Pancreas (tissue), 10 donors: ENCODE measurements around the gene AMACR. TPM values are rescaled to one million over a fixed set of nuclear protein-coding genes. Genes with fewer than 3 reads are reported as not detected.
"Not testable (repeated sequence)": the region's sequence is repeated elsewhere in the genome, so short reads cannot be mapped to it uniquely, and the experiment has no call there.

Experiments used
- ATAC-seq, 4 donors: fragments of 200-7000 bp; cut with Tn5 transposase; one replicate each; pipeline versions ENCODE4 v1.8.0 to v1.9.1; 2020; ENCODE audit warnings: mild to moderate bottlenecking in 4 of 4, moderate library complexity in 4 of 4
- DNase-seq, 6 donors: peaks; one replicate each; pipeline ENCODE4 v3.0.0-alpha.2; 2020
- FAIRE-seq: peaks from 2 replicates; lab custom pipeline; 2012; peaks lifted over from hg19 to GRCh38; lab: Jason Lieb, UNC
- H3K27ac ChIP-seq, 4 donors: fragments of 200-600 bp; sonication (generic); 1 replicate in 3 of 4; 2 replicates in 1 of 4; pipeline versions ENCODE4 v1.5.0 to v1.8.0; 2020
- H3K27me3 ChIP-seq, 4 donors: fragments of 200-600 bp; one replicate each; pipeline ENCODE4 v1.8.0; 2021
- H3K36me3 ChIP-seq, 3 donors: fragments of 200-600 bp; sonication (generic) in 1 of 3; one replicate each; pipeline versions ENCODE4 v1.5.0 to v1.8.0; 2020 to 2021
- H3K4me1 ChIP-seq, 3 donors: fragments of 200-600 bp; one replicate each; pipeline ENCODE4 v1.8.0; 2021
- H3K4me3 ChIP-seq, 4 donors: fragments of 200-600 bp; sonication (generic) in 2 of 4; one replicate each; pipeline versions ENCODE4 v1.5.0 to v1.8.0; 2020 to 2021
- H3K9me3 ChIP-seq, 4 donors: fragments of 200-600 bp; one replicate each; pipeline ENCODE4 v1.8.0; 2021
- CTCF ChIP-seq, 4 donors: fragments of 200-600 bp; sonication (generic) in 3 of 4; IDR thresholded peaks; one replicate each; pipeline versions ENCODE4 v1.5.0 to v1.8.0; 2021; ENCODE audit warnings: antibody characterized with exemption in 4 of 4
- WGBS, 2 donors: extraction: QIAGEN DNeasy Blood & Tissue Kit; methylation state at CpG; one replicate each; pipeline ENCODE4 v1.1.7; 2013; 5-methylcytosine and 5-hydroxymethylcytosine counted together
- intact Hi-C, 3 donors: fragments of 100-400 bp; cut with DNase I; formaldehyde crosslinking; loops; one replicate each; pipeline versions ENCODE4 v1.11.1 to v1.14.2; 2022
- polyA plus RNA-seq, 2 donors: library from polyadenylated mRNA; stranded (reverse); fragments of 200-250 nt; gene quantifications; one replicate each; pipeline ENCODE4 v1.2.3, GENCODE V29; 2013
- total RNA-seq, 6 donors: library from RNA; stranded (reverse); fragmentation: NEBNext Ultra II Directional in 4 of 6; extraction: Animal tissue kit (Norgen Biotek cat#: 25700) in 4 of 6; gene quantifications; one replicate each; pipeline versions ENCODE4 v1.2.1 to v1.2.4, GENCODE V29; 2021 to 2023
- donor health status: healthy with polysubstance abuse.
- donor health status: DM: no; HTN: no; CAD: no; lungs with moderate emphysema.
- donor health status: DM: no; HTN: no; CAD: no.
- donor health status: control.
- donor health status: control.
- donor health status: Bipolar disorder and iron deficiency.
- donor health status: DM: yes; HTN: yes; CAD: no.
- donor health status: DM: no; HTN: no; CAD: no.
- donor health status: DM: no; HTN: no; CAD: no.
- donor health status: DM: yes; HTN: yes; CAD: no.

Gene AMACR
- total and polyA plus RNA-seq, 8 donors = 4.4 to 15.1 (median 10.1) TPM

DNA sequence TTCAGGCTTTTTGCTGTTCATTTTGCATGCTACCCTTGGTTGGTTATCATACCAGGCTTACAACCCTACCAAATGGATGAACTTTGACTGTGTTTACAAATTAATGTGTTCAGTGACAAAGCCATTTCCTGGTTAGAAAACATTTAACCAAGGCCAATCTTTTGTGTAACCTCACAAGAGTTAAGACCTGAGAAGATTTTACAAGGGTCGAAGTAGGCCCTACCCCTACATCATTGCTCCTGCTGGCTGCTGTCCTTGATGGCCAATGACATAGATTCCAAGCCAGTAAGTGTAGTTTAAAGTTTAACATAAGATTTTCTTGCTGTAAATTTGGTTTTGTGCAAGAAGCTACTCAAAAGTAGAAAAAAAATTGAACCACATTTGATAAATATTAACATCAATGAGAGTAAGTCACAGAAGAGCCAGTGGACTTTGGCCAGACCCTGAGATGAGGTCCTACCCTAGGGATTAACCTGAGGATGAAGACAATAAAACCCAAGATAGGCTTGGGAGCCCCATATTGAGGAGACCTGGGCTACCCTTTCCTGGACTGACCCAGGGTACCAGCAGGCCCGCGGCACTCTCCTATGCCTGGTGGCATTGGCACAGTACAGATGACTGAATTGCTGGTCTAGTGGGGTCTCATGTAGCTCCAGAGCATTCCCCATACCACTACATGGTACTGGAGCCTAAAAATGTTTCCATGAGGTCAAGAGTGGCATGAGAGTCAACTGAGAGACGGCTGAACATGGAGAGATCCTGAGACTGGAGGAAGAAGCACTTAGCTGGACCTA is 26.9 kb upstream of the AMACR start:
- TF ChIP-seq CTCF (IDR thresholded peaks at IDR 0.05) = no peak
- DNase-seq = no peak
- Histone ChIP-seq H3K27me3 (no peaks in the 10 kb centered on the region), H3K4me1 (peaks cover 0 to 12% (median 10%) of the 10 kb centered on the region in 3 donors), H3K36me3 (no peaks in the 10 kb centered on the region), H3K4me3 (no peak overlapping the region), H3K27ac (peak overlapping the region in 1 of 4 donors; percentile 21), H3K9me3 (no peaks in the 10 kb centered on the region)
- intact Hi-C loops = no loop called here
- no peak for FAIRE-seq
- no peak for ATAC-seq
- WGBS, 2 donors = 81% methylated on average over 4 of the region's 4 CpGs

GRCh38 chr5:34031966-34032365 is 24.1 kb upstream of the AMACR start:
- DNase-seq (no peak), FAIRE-seq (no peak), ATAC-seq (no peak)
- no peak overlapping the region for H3K27ac ChIP-seq
- no peak for TF ChIP-seq CTCF (IDR thresholded peaks at IDR 0.05)
- peaks cover 0 to 13% (median 7%) of the 10 kb centered on the region in 3 donors for H3K4me1 ChIP-seq
- no peaks in the 10 kb centered on the region for H3K36me3 ChIP-seq
- intact Hi-C loops = no loop called here
- H3K27me3 ChIP-seq = no peaks in the 10 kb centered on the region
- no peak overlapping the region for H3K4me3 ChIP-seq
- WGBS, 2 donors = 90 to 91% methylated on average over 3 of the region's 3 CpGs
- H3K9me3 ChIP-seq = no peaks in the 10 kb centered on the region

DNA sequence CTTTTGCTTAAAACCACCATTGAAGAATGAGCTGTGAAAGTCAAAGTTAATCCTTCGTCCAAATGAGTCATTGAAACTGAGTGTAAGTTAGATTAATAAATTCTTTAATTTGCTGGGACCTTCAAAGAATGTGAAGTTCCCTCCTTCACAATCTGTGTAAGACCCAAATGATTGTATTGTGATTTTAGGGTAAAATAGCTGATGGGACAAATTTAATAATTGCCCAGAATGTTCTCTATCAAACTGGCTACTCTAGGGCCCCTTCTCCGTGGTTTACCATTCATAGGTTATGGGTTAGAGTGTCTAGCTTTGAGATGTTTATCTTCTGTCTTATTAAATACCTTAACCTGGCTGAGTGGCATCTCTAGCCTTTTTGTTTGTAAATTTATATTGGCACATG is 23.3 kb upstream of the AMACR start:
- H3K4me3 ChIP-seq = no peak overlapping the region
- FAIRE-seq (no peak), ATAC-seq (no peak), DNase-seq (no peak)
- intact Hi-C loops = no loop called here
- peaks cover 0 to 17% (median 5%) of the 10 kb centered on the region in 3 donors for H3K4me1 ChIP-seq
- no peaks in the 10 kb centered on the region for H3K36me3 ChIP-seq
- H3K9me3 ChIP-seq = no peaks in the 10 kb centered on the region
- H3K27ac ChIP-seq = no peak overlapping the region
- no peak for TF ChIP-seq CTCF (IDR thresholded peaks at IDR 0.05)
- WGBS, 2 donors = 72 to 89% methylated on average over 2 of the region's 2 CpGs
- H3K27me3 ChIP-seq = no peaks in the 10 kb centered on the region

DNA sequence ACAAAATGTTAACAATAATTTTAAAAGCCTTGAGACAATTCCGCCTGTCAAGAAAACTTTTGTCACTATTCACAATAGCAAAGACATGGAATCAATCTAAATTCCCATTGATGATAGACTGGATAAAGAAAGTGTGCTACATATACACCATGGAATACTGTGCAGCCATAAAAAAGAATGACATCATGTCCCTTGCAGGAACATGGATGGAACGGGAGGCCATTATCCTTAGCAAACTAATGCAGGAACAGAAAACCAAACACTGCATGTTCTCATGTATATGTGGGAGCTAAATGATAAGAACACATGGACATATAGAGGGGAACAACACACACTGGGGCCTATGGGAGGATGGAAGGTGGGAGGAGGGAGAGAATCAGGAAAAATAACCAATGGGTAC is 22.7 kb upstream of the AMACR start:
- intact Hi-C loops, H3K27ac ChIP-seq: not testable (repeated sequence)

GRCh38 chr5:34030048-34030447 is 22.2 kb upstream of the AMACR start:
- no peaks in the 10 kb centered on the region for H3K36me3 ChIP-seq
- no peak overlapping the region for H3K4me3 ChIP-seq
- intact Hi-C loops = no loop called here
- 17 to 19% methylated on average over 1 of the region's 1 CpG for WGBS, 2 donors
- DNase-seq (no peak), FAIRE-seq (no peak), ATAC-seq (no peak)
- H3K27me3 ChIP-seq = no peaks in the 10 kb centered on the region
- H3K9me3 ChIP-seq = no peaks in the 10 kb centered on the region
- TF ChIP-seq CTCF (IDR thresholded peaks at IDR 0.05) = no peak
- peaks cover 5 to 17% (median 5%) of the 10 kb centered on the region in 3 donors for H3K4me1 ChIP-seq
- no peak overlapping the region for H3K27ac ChIP-seq

More for the DNA sequence above, 22.7 kb upstream of the AMACR start:
- H3K9me3 ChIP-seq, H3K36me3 ChIP-seq, H3K27me3 ChIP-seq, DNase-seq, H3K4me3 ChIP-seq, ATAC-seq, FAIRE-seq: not testable (repeated sequence)
- H3K4me1 ChIP-seq = peaks cover 3 to 17% (median 5%) of the 10 kb centered on the region in 3 donors
- WGBS, 2 donors = 94 to 97% methylated on average over 2 of the region's 2 CpGs
